Measurements from ENCODE around the gene TUBD1.

DNA sequence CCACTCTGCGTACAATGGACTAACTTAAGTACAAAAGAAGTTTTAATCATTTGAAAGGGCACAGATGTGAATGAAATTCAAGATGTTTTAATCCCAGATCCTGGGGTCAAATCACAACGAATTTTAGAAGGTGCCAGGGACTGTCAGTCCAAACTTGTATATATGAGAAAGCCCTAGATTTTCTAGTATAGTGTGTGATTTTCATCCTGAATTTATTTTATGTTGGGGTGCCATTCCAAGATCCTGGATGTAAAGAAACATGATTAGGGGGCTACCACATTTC is 64.3 kb downstream of the TUBD1 start:
- TF ChIP-seq, protein P1, sequence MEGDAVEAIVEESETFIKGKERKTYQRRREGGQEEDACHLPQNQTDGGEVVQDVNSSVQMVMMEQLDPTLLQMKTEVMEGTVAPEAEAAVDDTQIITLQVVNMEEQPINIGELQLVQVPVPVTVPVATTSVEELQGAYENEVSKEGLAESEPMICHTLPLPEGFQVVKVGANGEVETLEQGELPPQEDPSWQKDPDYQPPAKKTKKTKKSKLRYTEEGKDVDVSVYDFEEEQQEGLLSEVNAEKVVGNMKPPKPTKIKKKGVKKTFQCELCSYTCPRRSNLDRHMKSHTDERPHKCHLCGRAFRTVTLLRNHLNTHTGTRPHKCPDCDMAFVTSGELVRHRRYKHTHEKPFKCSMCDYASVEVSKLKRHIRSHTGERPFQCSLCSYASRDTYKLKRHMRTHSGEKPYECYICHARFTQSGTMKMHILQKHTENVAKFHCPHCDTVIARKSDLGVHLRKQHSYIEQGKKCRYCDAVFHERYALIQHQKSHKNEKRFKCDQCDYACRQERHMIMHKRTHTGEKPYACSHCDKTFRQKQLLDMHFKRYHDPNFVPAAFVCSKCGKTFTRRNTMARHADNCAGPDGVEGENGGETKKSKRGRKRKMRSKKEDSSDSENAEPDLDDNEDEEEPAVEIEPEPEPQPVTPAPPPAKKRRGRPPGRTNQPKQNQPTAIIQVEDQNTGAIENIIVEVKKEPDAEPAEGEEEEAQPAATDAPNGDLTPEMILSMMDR (conservative IDR thresholded peaks at IDR 0.05; ENCODE audit: low read depth, low read length): no peak
- no peak for TF ChIP-seq EZH2 (IDR thresholded peaks at IDR 0.05; ENCODE audit: borderline replicate concordance, low read depth, low read length, poor library complexity, severe bottlenecking)

Data from A673 (cell line).